DND-41 (cell line): ENCODE results near the gene CEP57L1.

ENCODE experiments used
- ATAC-seq: fragments of 200-7000 bp; cut with Tn5 transposase; 3 replicates; pipeline ENCODE4 v1.9.1; 2021; ENCODE audit warnings: low read depth; ENCODE audit not compliant: insufficient read depth
- DNase-seq: peaks from one replicate; pipeline ENCODE4 v3.0.0-alpha.2; 2020
- H2AFZ ChIP-seq: 2 replicates; pipeline ENCODE4 v1.6.0; 2012; ENCODE audit warnings: low read depth, low read length
- H3K27ac ChIP-seq: 2 replicates; pipeline ENCODE4 v1.5.1; 2012; ENCODE audit warnings: low read length, inconsistent platforms
- H3K27me3 ChIP-seq: fragments of 200-600 bp; sonication (generic); 2 replicates; pipeline ENCODE4 v1.6.0; 2012; ENCODE audit warnings: low read length, mild to moderate bottlenecking, inconsistent platforms; ENCODE audit not compliant: insufficient read depth, poor library complexity
- H3K36me3 ChIP-seq: 2 replicates; pipeline ENCODE4 v1.5.1; 2012; ENCODE audit warnings: low read length, inconsistent platforms; ENCODE audit not compliant: insufficient read depth
- H3K4me1 ChIP-seq: 2 replicates; pipeline ENCODE4 v1.5.1; 2012; ENCODE audit warnings: mild to moderate bottlenecking, low read length; ENCODE audit not compliant: insufficient read depth
- H3K4me2 ChIP-seq: 2 replicates; pipeline ENCODE4 v1.6.0; 2012; ENCODE audit warnings: mild to moderate bottlenecking, moderate library complexity, low read length, inconsistent platforms; ENCODE audit not compliant: insufficient read depth
- H3K4me3 ChIP-seq, 2 experiments: fragments of 200-600 bp in 1 of 2; shearing (Covaris generic) in 1 of 2; 2 replicates each; pipeline ENCODE4 v1.5.1; 2012 to 2016; ENCODE audit warnings: inconsistent platforms in 2 of 2, low read length in 2 of 2, mild to moderate bottlenecking in 2 of 2, low read depth in 1 of 2, moderate library complexity in 1 of 2
- H3K79me2 ChIP-seq: 2 replicates; pipeline ENCODE4 v1.6.0; 2012; ENCODE audit warnings: low read length, inconsistent platforms; ENCODE audit not compliant: insufficient read depth
- H3K9ac ChIP-seq: 2 replicates; pipeline ENCODE4 v1.6.0; 2012; ENCODE audit warnings: low read depth, mild to moderate bottlenecking, inconsistent platforms, low read length, moderate library complexity
- H3K9me3 ChIP-seq: 2 replicates; pipeline ENCODE4 v1.5.1; 2012; ENCODE audit warnings: low read length, moderate library complexity, mild to moderate bottlenecking, inconsistent platforms; ENCODE audit not compliant: insufficient read depth, severe bottlenecking
- H4K20me1 ChIP-seq: 2 replicates; pipeline ENCODE4 v1.6.0; 2012; ENCODE audit warnings: low read length; ENCODE audit not compliant: insufficient read depth
- CTCF ChIP-seq: IDR thresholded peaks from 2 replicates; pipeline ENCODE4 v1.5.1; 2012; ENCODE audit warnings: borderline replicate concordance, low read length, moderate library complexity, mild to moderate bottlenecking; ENCODE audit not compliant: poor library complexity, severe bottlenecking; ENCODE audit errors: extremely low read depth
- EZH2 ChIP-seq: IDR thresholded peaks from 3 replicates; pipeline ENCODE4 v1.6.1; 2012; ENCODE audit warnings: borderline replicate concordance, low read depth, mild to moderate bottlenecking, moderate library complexity, low read length, inconsistent platforms; ENCODE audit not compliant: severe bottlenecking

The CEP57L1 gene

GRCh38 chr6:109052018-109052651, 43.2 kb upstream of the CEP57L1 start:
- Histone ChIP-seq H3K9me3 (no peaks in the 10 kb centered on the region), H3K9ac (no peak overlapping the region), H2AFZ (no peak overlapping the region), H3K27me3 (no peaks in the 10 kb centered on the region), H3K79me2 (no peaks in the 10 kb centered on the region), H3K4me2 (no peak overlapping the region), H3K27ac (no peak overlapping the region), H4K20me1 (no peaks in the 10 kb centered on the region), H3K4me1 (no peaks in the 10 kb centered on the region), H3K4me3 (no peak overlapping the region), H3K36me3 (no peaks in the 10 kb centered on the region)
- TF ChIP-seq EZH2, result no peak
- no peak for TF ChIP-seq CTCF
- no peak for DNase-seq
- no peak for ATAC-seq

DNA sequence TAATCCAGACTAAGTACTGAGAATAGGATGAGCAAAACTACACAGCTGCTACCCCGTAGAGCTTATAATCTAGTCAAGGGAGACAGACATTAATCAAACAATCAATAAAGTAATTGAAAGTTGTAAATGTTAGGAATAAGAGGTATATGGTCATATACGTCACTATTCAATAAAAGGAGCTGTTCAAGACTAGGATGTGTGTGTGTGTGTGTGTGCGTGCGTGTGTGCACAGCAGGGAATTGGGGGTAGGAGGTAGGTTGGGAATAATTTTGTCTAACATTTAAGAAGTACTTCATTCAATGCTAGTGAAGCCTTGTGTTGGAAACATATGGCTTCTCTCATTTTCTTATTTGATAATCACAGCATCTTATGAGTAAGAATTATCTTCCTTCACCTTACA, 42.5 kb upstream of the CEP57L1 start:
- TF ChIP-seq CTCF, result no peak
- TF ChIP-seq EZH2, result no peak
- Histone ChIP-seq H3K4me3 (no peak overlapping the region), H3K9me3 (no peaks in the 10 kb centered on the region), H3K36me3 (no peaks in the 10 kb centered on the region), H4K20me1 (no peaks in the 10 kb centered on the region), H3K27me3 (no peaks in the 10 kb centered on the region), H2AFZ (no peak overlapping the region), H3K27ac (no peak overlapping the region), H3K9ac (no peak overlapping the region), H3K79me2 (no peaks in the 10 kb centered on the region), H3K4me2 (no peak overlapping the region), H3K4me1 (no peaks in the 10 kb centered on the region)
- DNase-seq (no peak), ATAC-seq (no peak)

GRCh38 chr6:109053336-109053735, 42.0 kb upstream of the CEP57L1 start:
- no peak for DNase-seq

More at GRCh38 chr6:109053336-109053735, 42.0 kb upstream of the CEP57L1 start:
- no peak overlapping the region for H3K4me3 ChIP-seq
- no peak overlapping the region for H3K4me2 ChIP-seq
- TF ChIP-seq EZH2 (no peak), CTCF (no peak)
- H3K27ac ChIP-seq, result no peak overlapping the region
- H2AFZ ChIP-seq, result no peak overlapping the region
- H3K9ac ChIP-seq, result no peak overlapping the region
- H3K36me3 ChIP-seq, result no peaks in the 10 kb centered on the region
- no peaks in the 10 kb centered on the region for H4K20me1 ChIP-seq
- H3K4me1 ChIP-seq, result no peaks in the 10 kb centered on the region
- no peaks in the 10 kb centered on the region for H3K79me2 ChIP-seq
- H3K27me3 ChIP-seq, result no peaks in the 10 kb centered on the region
- no peaks in the 10 kb centered on the region for H3K9me3 ChIP-seq
- ATAC-seq, result no peak
